GM23338 (cell line): Measurements from ENCODE around the gene CCDC186.

ENCODE experiments used
- CREB1 ChIP-seq: fragments of 250-450 bp; sonication (Bioruptor Pico); IDR thresholded peaks from 2 replicates; pipeline ENCODE4 v1.5.0; 2020; ENCODE audit warnings: low read depth, mild to moderate bottlenecking, moderate library complexity
- ETS1 ChIP-seq: IDR thresholded peaks from 2 replicates; pipeline ENCODE4 v1.6.1; 2016; ENCODE audit warnings: antibody characterized with exemption
- EZH2 ChIP-seq: fragments of 200-600 bp; sonication (generic); IDR thresholded peaks from one replicate; pipeline ENCODE4 v1.8.0; 2017; ENCODE audit warnings: antibody characterized with exemption, mild to moderate bottlenecking, low read depth; ENCODE audit not compliant: unreplicated experiment
- EZH2phosphoT487 ChIP-seq: fragments of 200-600 bp; sonication (generic); IDR thresholded peaks from one replicate; pipeline ENCODE4 v1.8.1; 2018; ENCODE audit warnings: antibody characterized with exemption; ENCODE audit not compliant: unreplicated experiment
- JUNB ChIP-seq: IDR thresholded peaks from one replicate; pipeline ENCODE4 v1.6.1; 2016; ENCODE audit warnings: antibody characterized with exemption; ENCODE audit not compliant: unreplicated experiment
- POLR2AphosphoS5 ChIP-seq: IDR thresholded peaks from 2 replicates; pipeline ENCODE4 v1.6.1; 2016; ENCODE audit warnings: antibody characterized with exemption, low read depth
- STAT1 ChIP-seq: IDR thresholded peaks from one replicate; pipeline ENCODE4 v1.6.1; 2016; ENCODE audit warnings: antibody characterized with exemption; ENCODE audit not compliant: unreplicated experiment
- ZNF114 ChIP-seq: fragments of 250-450 bp; sonication (Bioruptor Pico); IDR thresholded peaks from 2 replicates; pipeline ENCODE4 v1.5.0; 2020; ENCODE audit warnings: mild to moderate bottlenecking, moderate library complexity
- ZNF331 ChIP-seq: fragments of 250-450 bp; sonication (Bioruptor Pico); IDR thresholded peaks from 2 replicates; pipeline ENCODE4 v1.5.0; 2020; ENCODE audit warnings: low read depth, mild to moderate bottlenecking, moderate library complexity
- TF ChIP-seq, protein P1 (sequence below), 2 experiments: fragments of 200-600 bp in 1 of 2; sonication (generic) in 1 of 2; conservative IDR thresholded peaks; 2 replicates each; pipeline versions ENCODE4 v1.5.1 to v1.6.1; 2016 to 2017; ENCODE audit warnings: antibody characterized with exemption in 2 of 2, low read depth in 2 of 2, mild to moderate bottlenecking in 2 of 2, moderate library complexity in 1 of 2
- TF ChIP-seq, protein P2 (sequence below): IDR thresholded peaks from one replicate; pipeline ENCODE4 v1.6.1; 2018; ENCODE audit warnings: antibody characterized with exemption; ENCODE audit not compliant: unreplicated experiment
- TF ChIP-seq, protein P3 (sequence below): fragments of 250-450 bp; sonication (Bioruptor Pico); IDR thresholded peaks from 2 replicates; pipeline ENCODE4 v1.5.0; 2020; ENCODE audit warnings: mild to moderate bottlenecking, moderate library complexity

DNA sequence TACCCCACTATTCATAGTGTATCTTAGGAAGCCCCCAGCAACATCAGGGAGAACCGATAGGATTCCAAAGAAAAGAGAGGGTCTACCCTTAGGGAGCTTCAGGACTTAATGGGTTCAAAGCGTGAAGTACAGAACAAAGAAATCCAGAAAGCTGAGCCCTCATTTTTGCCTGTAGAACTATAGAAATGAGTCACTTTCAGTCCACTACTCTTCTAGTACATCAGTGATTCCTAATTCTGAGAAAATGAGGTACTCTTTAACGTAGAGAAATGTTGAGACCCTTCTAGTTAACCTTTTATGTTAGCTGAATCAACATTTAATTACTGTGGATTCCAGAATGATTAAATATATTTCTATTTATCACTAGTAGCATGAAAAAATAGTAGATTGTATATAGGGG is 6.9 kb upstream of the CCDC186 start:
- TF ChIP-seq, protein P1, sequence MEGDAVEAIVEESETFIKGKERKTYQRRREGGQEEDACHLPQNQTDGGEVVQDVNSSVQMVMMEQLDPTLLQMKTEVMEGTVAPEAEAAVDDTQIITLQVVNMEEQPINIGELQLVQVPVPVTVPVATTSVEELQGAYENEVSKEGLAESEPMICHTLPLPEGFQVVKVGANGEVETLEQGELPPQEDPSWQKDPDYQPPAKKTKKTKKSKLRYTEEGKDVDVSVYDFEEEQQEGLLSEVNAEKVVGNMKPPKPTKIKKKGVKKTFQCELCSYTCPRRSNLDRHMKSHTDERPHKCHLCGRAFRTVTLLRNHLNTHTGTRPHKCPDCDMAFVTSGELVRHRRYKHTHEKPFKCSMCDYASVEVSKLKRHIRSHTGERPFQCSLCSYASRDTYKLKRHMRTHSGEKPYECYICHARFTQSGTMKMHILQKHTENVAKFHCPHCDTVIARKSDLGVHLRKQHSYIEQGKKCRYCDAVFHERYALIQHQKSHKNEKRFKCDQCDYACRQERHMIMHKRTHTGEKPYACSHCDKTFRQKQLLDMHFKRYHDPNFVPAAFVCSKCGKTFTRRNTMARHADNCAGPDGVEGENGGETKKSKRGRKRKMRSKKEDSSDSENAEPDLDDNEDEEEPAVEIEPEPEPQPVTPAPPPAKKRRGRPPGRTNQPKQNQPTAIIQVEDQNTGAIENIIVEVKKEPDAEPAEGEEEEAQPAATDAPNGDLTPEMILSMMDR (conservative IDR thresholded peaks at IDR 0.05; ENCODE audit: low read depth in 2 of 2): no peak
- TF ChIP-seq POLR2AphosphoS5 (no peak), JUNB (no peak), EZH2 (no peak), EZH2phosphoT487 (no peak), CREB1 (CRISPR knock-in tag) (no peak), ZNF331 (CRISPR knock-in tag) (no peak), STAT1 (no peak), ZNF114 (CRISPR knock-in tag) (no peak), ETS1 (no peak)
- TF ChIP-seq, protein P2, sequence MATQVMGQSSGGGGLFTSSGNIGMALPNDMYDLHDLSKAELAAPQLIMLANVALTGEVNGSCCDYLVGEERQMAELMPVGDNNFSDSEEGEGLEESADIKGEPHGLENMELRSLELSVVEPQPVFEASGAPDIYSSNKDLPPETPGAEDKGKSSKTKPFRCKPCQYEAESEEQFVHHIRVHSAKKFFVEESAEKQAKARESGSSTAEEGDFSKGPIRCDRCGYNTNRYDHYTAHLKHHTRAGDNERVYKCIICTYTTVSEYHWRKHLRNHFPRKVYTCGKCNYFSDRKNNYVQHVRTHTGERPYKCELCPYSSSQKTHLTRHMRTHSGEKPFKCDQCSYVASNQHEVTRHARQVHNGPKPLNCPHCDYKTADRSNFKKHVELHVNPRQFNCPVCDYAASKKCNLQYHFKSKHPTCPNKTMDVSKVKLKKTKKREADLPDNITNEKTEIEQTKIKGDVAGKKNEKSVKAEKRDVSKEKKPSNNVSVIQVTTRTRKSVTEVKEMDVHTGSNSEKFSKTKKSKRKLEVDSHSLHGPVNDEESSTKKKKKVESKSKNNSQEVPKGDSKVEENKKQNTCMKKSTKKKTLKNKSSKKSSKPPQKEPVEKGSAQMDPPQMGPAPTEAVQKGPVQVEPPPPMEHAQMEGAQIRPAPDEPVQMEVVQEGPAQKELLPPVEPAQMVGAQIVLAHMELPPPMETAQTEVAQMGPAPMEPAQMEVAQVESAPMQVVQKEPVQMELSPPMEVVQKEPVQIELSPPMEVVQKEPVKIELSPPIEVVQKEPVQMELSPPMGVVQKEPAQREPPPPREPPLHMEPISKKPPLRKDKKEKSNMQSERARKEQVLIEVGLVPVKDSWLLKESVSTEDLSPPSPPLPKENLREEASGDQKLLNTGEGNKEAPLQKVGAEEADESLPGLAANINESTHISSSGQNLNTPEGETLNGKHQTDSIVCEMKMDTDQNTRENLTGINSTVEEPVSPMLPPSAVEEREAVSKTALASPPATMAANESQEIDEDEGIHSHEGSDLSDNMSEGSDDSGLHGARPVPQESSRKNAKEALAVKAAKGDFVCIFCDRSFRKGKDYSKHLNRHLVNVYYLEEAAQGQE: no peak
- TF ChIP-seq, protein P3, sequence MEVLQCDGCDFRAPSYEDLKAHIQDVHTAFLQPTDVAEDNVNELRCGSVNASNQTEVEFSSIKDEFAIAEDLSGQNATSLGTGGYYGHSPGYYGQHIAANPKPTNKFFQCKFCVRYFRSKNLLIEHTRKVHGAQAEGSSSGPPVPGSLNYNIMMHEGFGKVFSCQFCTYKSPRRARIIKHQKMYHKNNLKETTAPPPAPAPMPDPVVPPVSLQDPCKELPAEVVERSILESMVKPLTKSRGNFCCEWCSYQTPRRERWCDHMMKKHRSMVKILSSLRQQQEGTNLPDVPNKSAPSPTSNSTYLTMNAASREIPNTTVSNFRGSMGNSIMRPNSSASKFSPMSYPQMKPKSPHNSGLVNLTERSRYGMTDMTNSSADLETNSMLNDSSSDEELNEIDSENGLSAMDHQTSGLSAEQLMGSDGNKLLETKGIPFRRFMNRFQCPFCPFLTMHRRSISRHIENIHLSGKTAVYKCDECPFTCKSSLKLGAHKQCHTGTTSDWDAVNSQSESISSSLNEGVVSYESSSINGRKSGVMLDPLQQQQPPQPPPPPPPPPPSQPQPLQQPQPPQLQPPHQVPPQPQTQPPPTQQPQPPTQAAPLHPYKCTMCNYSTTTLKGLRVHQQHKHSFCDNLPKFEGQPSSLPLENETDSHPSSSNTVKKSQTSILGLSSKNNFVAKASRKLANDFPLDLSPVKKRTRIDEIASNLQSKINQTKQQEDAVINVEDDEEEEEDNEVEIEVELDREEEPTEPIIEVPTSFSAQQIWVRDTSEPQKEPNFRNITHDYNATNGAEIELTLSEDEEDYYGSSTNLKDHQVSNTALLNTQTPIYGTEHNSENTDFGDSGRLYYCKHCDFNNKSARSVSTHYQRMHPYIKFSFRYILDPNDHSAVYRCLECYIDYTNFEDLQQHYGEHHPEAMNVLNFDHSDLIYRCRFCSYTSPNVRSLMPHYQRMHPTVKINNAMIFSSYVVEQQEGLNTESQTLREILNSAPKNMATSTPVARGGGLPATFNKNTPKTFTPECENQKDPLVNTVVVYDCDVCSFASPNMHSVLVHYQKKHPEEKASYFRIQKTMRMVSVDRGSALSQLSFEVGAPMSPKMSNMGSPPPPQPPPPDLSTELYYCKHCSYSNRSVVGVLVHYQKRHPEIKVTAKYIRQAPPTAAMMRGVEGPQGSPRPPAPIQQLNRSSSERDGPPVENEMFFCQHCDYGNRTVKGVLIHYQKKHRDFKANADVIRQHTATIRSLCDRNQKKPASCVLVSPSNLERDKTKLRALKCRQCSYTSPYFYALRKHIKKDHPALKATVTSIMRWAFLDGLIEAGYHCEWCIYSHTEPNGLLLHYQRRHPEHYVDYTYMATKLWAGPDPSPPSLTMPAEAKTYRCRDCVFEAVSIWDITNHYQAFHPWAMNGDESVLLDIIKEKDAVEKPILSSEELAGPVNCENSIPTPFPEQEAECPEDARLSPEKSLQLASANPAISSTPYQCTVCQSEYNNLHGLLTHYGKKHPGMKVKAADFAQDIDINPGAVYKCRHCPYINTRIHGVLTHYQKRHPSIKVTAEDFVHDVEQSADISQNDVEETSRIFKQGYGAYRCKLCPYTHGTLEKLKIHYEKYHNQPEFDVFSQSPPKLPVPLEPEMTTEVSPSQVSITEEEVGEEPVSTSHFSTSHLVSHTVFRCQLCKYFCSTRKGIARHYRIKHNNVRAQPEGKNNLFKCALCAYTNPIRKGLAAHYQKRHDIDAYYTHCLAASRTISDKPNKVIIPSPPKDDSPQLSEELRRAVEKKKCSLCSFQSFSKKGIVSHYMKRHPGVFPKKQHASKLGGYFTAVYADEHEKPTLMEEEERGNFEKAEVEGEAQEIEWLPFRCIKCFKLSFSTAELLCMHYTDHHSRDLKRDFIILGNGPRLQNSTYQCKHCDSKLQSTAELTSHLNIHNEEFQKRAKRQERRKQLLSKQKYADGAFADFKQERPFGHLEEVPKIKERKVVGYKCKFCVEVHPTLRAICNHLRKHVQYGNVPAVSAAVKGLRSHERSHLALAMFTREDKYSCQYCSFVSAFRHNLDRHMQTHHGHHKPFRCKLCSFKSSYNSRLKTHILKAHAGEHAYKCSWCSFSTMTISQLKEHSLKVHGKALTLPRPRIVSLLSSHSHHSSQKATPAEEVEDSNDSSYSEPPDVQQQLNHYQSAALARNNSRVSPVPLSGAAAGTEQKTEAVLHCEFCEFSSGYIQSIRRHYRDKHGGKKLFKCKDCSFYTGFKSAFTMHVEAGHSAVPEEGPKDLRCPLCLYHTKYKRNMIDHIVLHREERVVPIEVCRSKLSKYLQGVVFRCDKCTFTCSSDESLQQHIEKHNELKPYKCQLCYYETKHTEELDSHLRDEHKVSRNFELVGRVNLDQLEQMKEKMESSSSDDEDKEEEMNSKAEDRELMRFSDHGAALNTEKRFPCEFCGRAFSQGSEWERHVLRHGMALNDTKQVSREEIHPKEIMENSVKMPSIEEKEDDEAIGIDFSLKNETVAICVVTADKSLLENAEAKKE: no peak
